OCI-M1 (cell line): ENCODE measurements around the gene STAMBPL1.
A peak's percentile ranks its signal among the peaks of the same experiment; 100 is the strongest.
"Not testable (repeated sequence)": the region's sequence is repeated elsewhere in the genome, so short reads cannot be mapped to it uniquely, and the experiment has no call there.

Experiments
- DNase-seq: peaks from one replicate; lab custom pipeline; 2025; lab: John Stamatoyannopoulos, UW

The STAMBPL1 gene

GRCh38 chr10:88920986-88921593 lies 41.0 kb downstream of the STAMBPL1 start:
- no peak for DNase-seq

GRCh38 chr10:88922041-88922440 lies 42.0 kb downstream of the STAMBPL1 start:
- DNase-seq: no peak

- DNase-seq: peak; percentile 27
These were observed 43.5 kb downstream of the STAMBPL1 start for GRCh38 chr10:88923520-88923919.

GRCh38 chr10:88926566-88927415 lies 46.7 kb downstream of the STAMBPL1 start:
- DNase-seq: no peak

- DNase-seq: no peak
These were observed 47.3 kb downstream of the STAMBPL1 start for GRCh38 chr10:88927416-88927690.

- DNase-seq: no peak
These were observed 48.2 kb downstream of the STAMBPL1 start for GRCh38 chr10:88928254-88928653.

GRCh38 chr10:88931548-88931947 lies 51.5 kb downstream of the STAMBPL1 start:
- DNase-seq: no peak

- not testable (repeated sequence) for DNase-seq
These were observed 52.0 kb downstream of the STAMBPL1 start for GRCh38 chr10:88932029-88932428.

GRCh38 chr10:88932539-88933256 lies 52.7 kb downstream of the STAMBPL1 start:
- DNase-seq: peak; percentile 89

- DNase-seq: no peak
These were observed 53.5 kb downstream of the STAMBPL1 start for GRCh38 chr10:88933564-88933963.

- DNase-seq: peak; percentile 93
These were observed 55.0 kb downstream of the STAMBPL1 start for GRCh38 chr10:88934900-88935672.

- DNase-seq: no peak
These were observed 56.6 kb downstream of the STAMBPL1 start for GRCh38 chr10:88936656-88937055.

- DNase-seq: no peak
These were observed 58.0 kb downstream of the STAMBPL1 start for GRCh38 chr10:88938039-88938438.

GRCh38 chr10:88938938-88939337 lies 58.9 kb downstream of the STAMBPL1 start:
- no peak for DNase-seq

- no peak for DNase-seq
These were observed 61.0 kb downstream of the STAMBPL1 start for GRCh38 chr10:88941026-88941425.

GRCh38 chr10:88943778-88944177 lies 63.7 kb downstream of the STAMBPL1 start:
- DNase-seq: no peak

GRCh38 chr10:88944813-88945212 lies 64.8 kb downstream of the STAMBPL1 start:
- no peak for DNase-seq

- no peak for DNase-seq
These were observed 66.2 kb downstream of the STAMBPL1 start for GRCh38 chr10:88946200-88946599.

GRCh38 chr10:88946965-88947590 lies 67.0 kb downstream of the STAMBPL1 start:
- DNase-seq: peak; percentile 37

- DNase-seq: no peak
These were observed 69.0 kb downstream of the STAMBPL1 start for GRCh38 chr10:88949051-88949450.

- DNase-seq: no peak
These were observed 70.1 kb downstream of the STAMBPL1 start for GRCh38 chr10:88949912-88950837.
